Thoracic aorta (tissue), 2 donors: Measurements from ENCODE around the gene PDE6A. TPM values are rescaled to one million over a fixed set of nuclear protein-coding genes. Genes with fewer than 3 reads are reported as not detected.

Experiments used
- ATAC-seq: fragments of 150-250 bp; one replicate; pipeline ENCODE4 v1.8.0; 2017; ENCODE audit warnings: low read depth; ENCODE audit not compliant: insufficient number of reproducible peaks, low FRiP score
- DNase-seq: peaks from one replicate; pipeline ENCODE4 v3.0.0-alpha.2; 2020; ENCODE audit warnings: low spot score
- H3K27ac ChIP-seq, 2 donors: fragments of 200-600 bp; sonication (generic); 1 replicate in 1 of 2; 2 replicates in 1 of 2; pipeline ENCODE4 v1.5.1; 2016; ENCODE audit warnings: mild to moderate bottlenecking in 2 of 2, moderate library complexity in 2 of 2
- H3K27me3 ChIP-seq: fragments of 200-600 bp; sonication (generic); replicated peaks from 2 replicates; pipeline ENCODE4 v1.6.0; 2016; ENCODE audit warnings: mild to moderate bottlenecking; ENCODE audit not compliant: insufficient read depth
- H3K36me3 ChIP-seq: fragments of 200-600 bp; sonication (generic); one replicate; pipeline ENCODE4 v1.5.1; 2016
- H3K4me1 ChIP-seq, 2 donors: fragments of 200-600 bp; sonication (generic); 1 replicate in 1 of 2; 2 replicates in 1 of 2; pipeline versions ENCODE4 v1.5.1 to v1.6.0; 2016; ENCODE audit warnings: low read depth in 2 of 2, mild to moderate bottlenecking in 1 of 2; ENCODE audit not compliant: control insufficient read depth in 1 of 2
- H3K4me3 ChIP-seq: fragments of 200-600 bp; sonication (generic); 2 replicates; pipeline ENCODE4 v1.5.1; 2016; ENCODE audit warnings: mild to moderate bottlenecking
- H3K9me3 ChIP-seq: fragments of 200-600 bp; sonication (generic); 2 replicates; pipeline ENCODE4 v1.5.1; 2016
- CTCF ChIP-seq: fragments of 200-600 bp; sonication (generic); IDR thresholded peaks from one replicate; pipeline ENCODE4 v1.5.1; 2019; ENCODE audit warnings: antibody characterized with exemption
- total RNA-seq, 2 donors: library from RNA; depleted of rRNA; stranded (reverse); fragments of >200 nt; gene quantifications; one replicate each; pipeline versions ENCODE4 v1.1.0 to v1.2.3, GENCODE V29; 2016

The PDE6A gene
- total RNA-seq, 2 donors from 2014 or later: not detected

GRCh38 chr5:149893403-149893931, 51.1 kb downstream of the PDE6A start:
- Histone ChIP-seq H3K9me3 (no peaks in the 10 kb centered on the region), H3K4me1 (peaks cover 0 to 12% of the 10 kb centered on the region in 2 donors), H3K4me3 (no peak overlapping the region), H3K36me3 (no peaks in the 10 kb centered on the region), H3K27me3 (no peaks in the 10 kb centered on the region), H3K27ac (no peak overlapping the region)
- no peak for ATAC-seq
- TF ChIP-seq CTCF: no peak
- no peak for DNase-seq

- ATAC-seq (no peak), DNase-seq (no peak)
- no peak for TF ChIP-seq CTCF
- Histone ChIP-seq H3K4me3 (no peak overlapping the region), H3K27me3 (no peaks in the 10 kb centered on the region), H3K4me1 (peaks cover 0 to 16% of the 10 kb centered on the region in 2 donors), H3K9me3 (no peaks in the 10 kb centered on the region), H3K27ac (no peak overlapping the region), H3K36me3 (no peaks in the 10 kb centered on the region)
Observed at GRCh38 chr5:149892594-149892993, 52.0 kb downstream of the PDE6A start.

- TF ChIP-seq CTCF: no peak
- DNase-seq (no peak), ATAC-seq (no peak)
- no peaks in the 10 kb centered on the region for H3K36me3 ChIP-seq
- peaks cover 0 to 13% of the 10 kb centered on the region in 2 donors for H3K4me1 ChIP-seq
- H3K27me3 ChIP-seq: no peaks in the 10 kb centered on the region
- H3K4me3 ChIP-seq: no peak overlapping the region
- no peak overlapping the region for H3K27ac ChIP-seq
- H3K9me3 ChIP-seq: no peaks in the 10 kb centered on the region
Observed at GRCh38 chr5:149888280-149888679, 56.3 kb downstream of the PDE6A start.

GRCh38 chr5:149887622-149888183, 56.9 kb downstream of the PDE6A start:
- H3K4me3 ChIP-seq: no peak overlapping the region
- no peak overlapping the region for H3K27ac ChIP-seq
- H3K4me1 ChIP-seq: peaks cover 0 to 13% of the 10 kb centered on the region in 2 donors
- H3K36me3 ChIP-seq: no peaks in the 10 kb centered on the region
- ATAC-seq (no peak), DNase-seq (no peak)
- no peaks in the 10 kb centered on the region for H3K9me3 ChIP-seq
- no peak for TF ChIP-seq CTCF
- no peaks in the 10 kb centered on the region for H3K27me3 ChIP-seq

GRCh38 chr5:149886692-149887470, 57.7 kb downstream of the PDE6A start:
- TF ChIP-seq CTCF: no peak
- Histone ChIP-seq H3K4me3 (no peak overlapping the region), H3K9me3 (no peaks in the 10 kb centered on the region), H3K27me3 (no peaks in the 10 kb centered on the region), H3K36me3 (no peaks in the 10 kb centered on the region), H3K4me1 (peaks cover 0 to 13% of the 10 kb centered on the region in 2 donors), H3K27ac (no peak overlapping the region)
- no peak for DNase-seq
- ATAC-seq: no peak
